Neural cell (in vitro differentiated cells): Measurements from ENCODE around the gene TENM3. TPM values are rescaled to one million over a fixed set of nuclear protein-coding genes. Genes with fewer than 3 reads are reported as not detected.

Experiments
- H2AFZ ChIP-seq: fragments of 200-600, 300-800 bp; sonication (generic), shearing (Covaris generic); 2 replicates; pipeline ENCODE4 v1.6.0; 2014; ENCODE audit warnings: low read depth, mild to moderate bottlenecking, antibody characterized with exemption, low read length, moderate library complexity
- H3F3A ChIP-seq: fragments of 200-600 bp; shearing (Covaris generic); 2 replicates; pipeline ENCODE4 v1.6.1; 2016; ENCODE audit warnings: mild to moderate bottlenecking, moderate library complexity, mixed read lengths, antibody characterized with exemption, low read length; ENCODE audit not compliant: insufficient read depth, poor library complexity, severe bottlenecking
- H3K27ac ChIP-seq: fragments of 200-600, 300-800 bp; sonication (generic), shearing (Covaris generic); 2 replicates; pipeline ENCODE4 v1.5.1; 2014; ENCODE audit warnings: mild to moderate bottlenecking, low read length, moderate library complexity
- H3K27me3 ChIP-seq: fragments of 300-800, 200-600 bp; sonication (generic), shearing (Covaris generic); 2 replicates; pipeline ENCODE4 v1.6.0; 2014; ENCODE audit warnings: mild to moderate bottlenecking, low read depth, low read length, moderate library complexity; ENCODE audit not compliant: insufficient read depth
- H3K36me3 ChIP-seq: fragments of 300-800, 200-600 bp; sonication (generic), shearing (Covaris generic); 2 replicates; pipeline ENCODE4 v1.5.1; 2014; ENCODE audit warnings: mild to moderate bottlenecking, antibody characterized with exemption, low read length, moderate library complexity; ENCODE audit not compliant: insufficient read depth
- H3K4me2 ChIP-seq: fragments of 300-800, 200-600 bp; sonication (generic), shearing (Covaris generic); 2 replicates; pipeline ENCODE4 v1.6.0; 2014; ENCODE audit warnings: mild to moderate bottlenecking, low read length
- H3K4me3 ChIP-seq: fragments of 300-800, 200-600 bp; sonication (generic), shearing (Covaris generic); 2 replicates; pipeline ENCODE4 v1.5.1; 2014; ENCODE audit warnings: mild to moderate bottlenecking, low read length, moderate library complexity
- H3K79me2 ChIP-seq: fragments of 200-600 bp; shearing (Covaris generic); replicated peaks from 2 replicates; pipeline ENCODE4 v1.6.0; 2014; ENCODE audit warnings: mild to moderate bottlenecking, low read length, moderate library complexity; ENCODE audit not compliant: insufficient read depth
- H3K9ac ChIP-seq: fragments of 300-800, 200-600 bp; sonication (generic), shearing (Covaris generic); 2 replicates; pipeline ENCODE4 v1.6.1; 2016; ENCODE audit warnings: mild to moderate bottlenecking, low read length, mixed read lengths
- H3K9me2 ChIP-seq: fragments of 200-600 bp; shearing (Covaris generic); 2 replicates; pipeline ENCODE4 v1.6.1; 2016; ENCODE audit warnings: mild to moderate bottlenecking, low read length, mixed read lengths; ENCODE audit not compliant: insufficient read depth
- H3K9me3 ChIP-seq: fragments of 200-600, 300-800 bp; sonication (generic), shearing (Covaris generic); 2 replicates; pipeline ENCODE4 v1.6.1; 2016; ENCODE audit warnings: mild to moderate bottlenecking, mixed run types, low read length, moderate library complexity, mixed read lengths
- H4K20me1 ChIP-seq: fragments of 200-600 bp; shearing (Covaris generic); 2 replicates; pipeline ENCODE4 v1.6.1; 2016; ENCODE audit warnings: mild to moderate bottlenecking, mixed run types; ENCODE audit not compliant: insufficient read depth
- EP300 ChIP-seq: fragments of 450-650 bp; conservative IDR thresholded peaks from 2 replicates; pipeline ENCODE4 v1.6.1; 2014; ENCODE audit warnings: antibody characterized with exemption, mild to moderate bottlenecking, moderate library complexity; ENCODE audit not compliant: poor library complexity, severe bottlenecking
- EZH2 ChIP-seq: fragments of 200-600, 300-800 bp; shearing (Covaris generic), sonication (generic); IDR thresholded peaks from 2 replicates; pipeline ENCODE4 v1.6.1; 2014; ENCODE audit warnings: antibody characterized with exemption, low read length, borderline replicate concordance, mild to moderate bottlenecking; ENCODE audit not compliant: insufficient read depth, poor library complexity, severe bottlenecking
- MXI1 ChIP-seq: fragments of 450-650 bp; conservative IDR thresholded peaks from 2 replicates; pipeline ENCODE4 v1.6.1; 2014; ENCODE audit warnings: antibody characterized with exemption, mild to moderate bottlenecking; ENCODE audit not compliant: poor library complexity, severe bottlenecking
- POLR2AphosphoS5 ChIP-seq: IDR thresholded peaks from 2 replicates; pipeline ENCODE4 v1.6.1; 2012
- RAD21 ChIP-seq: fragments of 450-650 bp; conservative IDR thresholded peaks from 2 replicates; pipeline ENCODE4 v1.6.1; 2014; ENCODE audit warnings: antibody characterized with exemption, mild to moderate bottlenecking, moderate library complexity
- SMC3 ChIP-seq: fragments of 450-650 bp; conservative IDR thresholded peaks from 2 replicates; pipeline ENCODE4 v1.6.1; 2014; ENCODE audit warnings: antibody characterized with exemption, mild to moderate bottlenecking, moderate library complexity; ENCODE audit not compliant: poor library complexity
- TAF1 ChIP-seq: IDR thresholded peaks from 2 replicates; pipeline ENCODE4 v1.6.1; 2012; ENCODE audit warnings: low read depth
- polyA plus RNA-seq: library from polyadenylated mRNA; depleted of rRNA; stranded (reverse); fragments of >200 nt; gene quantifications from 2 replicates; pipeline ENCODE4 v1.2.3, GENCODE V29; 2014
- TF ChIP-seq, protein P1 (sequence below): IDR thresholded peaks from 2 replicates; pipeline ENCODE4 v1.6.1; 2012; ENCODE audit warnings: borderline replicate concordance
- TF ChIP-seq, protein P2 (sequence below): fragments of 450-650 bp; IDR thresholded peaks from 2 replicates; pipeline ENCODE4 v1.5.1; 2014; ENCODE audit warnings: antibody characterized with exemption, mild to moderate bottlenecking, moderate library complexity; ENCODE audit not compliant: poor library complexity, severe bottlenecking

TENM3 gene
- polyA plus RNA-seq, 1 donor from 2014 or later, result 7.3 TPM

DNA sequence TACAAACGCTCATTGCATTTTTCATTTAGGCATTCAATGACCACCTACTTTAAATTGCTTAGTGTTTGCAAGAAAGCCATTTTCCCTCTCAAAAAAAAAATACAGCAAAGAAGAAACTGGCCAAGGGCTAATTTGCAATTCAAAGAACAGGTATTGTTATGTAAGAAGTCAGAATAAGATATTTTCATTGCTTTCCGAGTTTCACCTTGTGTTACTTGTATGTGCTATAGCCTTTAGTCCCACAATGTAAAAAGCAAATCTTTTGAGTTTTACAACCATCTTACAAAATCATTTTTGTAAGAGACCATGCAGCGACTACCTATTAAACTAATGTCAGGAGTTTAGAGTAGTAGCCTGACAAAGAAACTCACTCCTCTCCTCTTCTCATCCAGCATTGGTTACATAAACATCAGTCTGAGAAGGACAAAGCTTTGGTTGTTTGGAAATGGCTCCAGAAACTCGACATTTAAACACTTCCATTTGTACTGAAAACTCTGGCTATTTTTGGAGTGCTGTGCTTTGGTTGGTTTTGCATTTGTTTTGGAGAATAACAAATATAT, 15.3 kb downstream of the TENM3 start:
- H3K27ac ChIP-seq, result no peak overlapping the region
- no peaks in the 10 kb centered on the region for H3F3A ChIP-seq
- H3K9me3 ChIP-seq, result no peaks in the 10 kb centered on the region
- H3K27me3 ChIP-seq, result no peaks in the 10 kb centered on the region
- H3K36me3 ChIP-seq, result no peaks in the 10 kb centered on the region
- H4K20me1 ChIP-seq, result no peaks in the 10 kb centered on the region
- H3K4me2 ChIP-seq, result no peak overlapping the region
- no peak overlapping the region for H3K9ac ChIP-seq
- no peak overlapping the region for H2AFZ ChIP-seq
- no peak overlapping the region for H3K4me3 ChIP-seq
- TF ChIP-seq EP300 (no peak), EZH2 (no peak), SMC3 (no peak), TAF1 (no peak)
- TF ChIP-seq, protein P1, sequence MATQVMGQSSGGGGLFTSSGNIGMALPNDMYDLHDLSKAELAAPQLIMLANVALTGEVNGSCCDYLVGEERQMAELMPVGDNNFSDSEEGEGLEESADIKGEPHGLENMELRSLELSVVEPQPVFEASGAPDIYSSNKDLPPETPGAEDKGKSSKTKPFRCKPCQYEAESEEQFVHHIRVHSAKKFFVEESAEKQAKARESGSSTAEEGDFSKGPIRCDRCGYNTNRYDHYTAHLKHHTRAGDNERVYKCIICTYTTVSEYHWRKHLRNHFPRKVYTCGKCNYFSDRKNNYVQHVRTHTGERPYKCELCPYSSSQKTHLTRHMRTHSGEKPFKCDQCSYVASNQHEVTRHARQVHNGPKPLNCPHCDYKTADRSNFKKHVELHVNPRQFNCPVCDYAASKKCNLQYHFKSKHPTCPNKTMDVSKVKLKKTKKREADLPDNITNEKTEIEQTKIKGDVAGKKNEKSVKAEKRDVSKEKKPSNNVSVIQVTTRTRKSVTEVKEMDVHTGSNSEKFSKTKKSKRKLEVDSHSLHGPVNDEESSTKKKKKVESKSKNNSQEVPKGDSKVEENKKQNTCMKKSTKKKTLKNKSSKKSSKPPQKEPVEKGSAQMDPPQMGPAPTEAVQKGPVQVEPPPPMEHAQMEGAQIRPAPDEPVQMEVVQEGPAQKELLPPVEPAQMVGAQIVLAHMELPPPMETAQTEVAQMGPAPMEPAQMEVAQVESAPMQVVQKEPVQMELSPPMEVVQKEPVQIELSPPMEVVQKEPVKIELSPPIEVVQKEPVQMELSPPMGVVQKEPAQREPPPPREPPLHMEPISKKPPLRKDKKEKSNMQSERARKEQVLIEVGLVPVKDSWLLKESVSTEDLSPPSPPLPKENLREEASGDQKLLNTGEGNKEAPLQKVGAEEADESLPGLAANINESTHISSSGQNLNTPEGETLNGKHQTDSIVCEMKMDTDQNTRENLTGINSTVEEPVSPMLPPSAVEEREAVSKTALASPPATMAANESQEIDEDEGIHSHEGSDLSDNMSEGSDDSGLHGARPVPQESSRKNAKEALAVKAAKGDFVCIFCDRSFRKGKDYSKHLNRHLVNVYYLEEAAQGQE, result no peak
- no peaks in the 10 kb centered on the region for H3K9me2 ChIP-seq
- H3K79me2 ChIP-seq, result no peaks in the 10 kb centered on the region

DNA sequence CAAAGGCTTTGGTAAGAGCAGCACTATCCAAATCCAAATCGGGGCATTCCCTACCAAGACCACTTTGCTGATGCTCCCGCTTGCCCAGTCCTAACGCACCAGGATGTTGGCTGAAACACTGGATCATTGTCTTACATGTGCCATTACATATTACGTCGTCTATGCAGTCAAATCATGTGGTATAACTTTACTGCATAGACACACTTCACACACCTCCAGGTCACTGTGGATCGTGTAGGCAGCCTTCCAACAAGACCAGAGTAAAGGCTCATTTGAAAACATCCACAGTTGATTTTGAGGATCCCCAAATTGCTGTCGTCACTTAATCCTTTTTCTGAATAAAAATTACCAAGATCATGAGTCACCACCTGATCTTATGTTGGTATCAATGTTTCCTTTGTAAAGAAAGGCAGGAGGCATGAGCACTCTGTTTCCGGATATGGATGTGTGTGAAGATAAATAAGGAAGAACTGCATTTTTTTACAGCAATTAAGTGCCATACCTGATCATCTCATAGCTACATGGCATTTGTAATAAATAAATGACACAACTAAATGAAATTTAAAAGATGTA, 18.5 kb downstream of the TENM3 start:
- Histone ChIP-seq H3F3A (no peaks in the 10 kb centered on the region), H3K4me2 (no peak overlapping the region), H3K9ac (no peak overlapping the region), H2AFZ (no peak overlapping the region), H3K4me3 (no peak overlapping the region), H3K27me3 (no peaks in the 10 kb centered on the region), H3K36me3 (no peaks in the 10 kb centered on the region), H3K9me2 (no peaks in the 10 kb centered on the region), H4K20me1 (no peaks in the 10 kb centered on the region), H3K27ac (no peak overlapping the region), H3K9me3 (no peaks in the 10 kb centered on the region), H3K79me2 (no peaks in the 10 kb centered on the region)
- no peak for TF ChIP-seq SMC3
- no peak for TF ChIP-seq EP300
- no peak for TF ChIP-seq RAD21
- TF ChIP-seq, protein P2, sequence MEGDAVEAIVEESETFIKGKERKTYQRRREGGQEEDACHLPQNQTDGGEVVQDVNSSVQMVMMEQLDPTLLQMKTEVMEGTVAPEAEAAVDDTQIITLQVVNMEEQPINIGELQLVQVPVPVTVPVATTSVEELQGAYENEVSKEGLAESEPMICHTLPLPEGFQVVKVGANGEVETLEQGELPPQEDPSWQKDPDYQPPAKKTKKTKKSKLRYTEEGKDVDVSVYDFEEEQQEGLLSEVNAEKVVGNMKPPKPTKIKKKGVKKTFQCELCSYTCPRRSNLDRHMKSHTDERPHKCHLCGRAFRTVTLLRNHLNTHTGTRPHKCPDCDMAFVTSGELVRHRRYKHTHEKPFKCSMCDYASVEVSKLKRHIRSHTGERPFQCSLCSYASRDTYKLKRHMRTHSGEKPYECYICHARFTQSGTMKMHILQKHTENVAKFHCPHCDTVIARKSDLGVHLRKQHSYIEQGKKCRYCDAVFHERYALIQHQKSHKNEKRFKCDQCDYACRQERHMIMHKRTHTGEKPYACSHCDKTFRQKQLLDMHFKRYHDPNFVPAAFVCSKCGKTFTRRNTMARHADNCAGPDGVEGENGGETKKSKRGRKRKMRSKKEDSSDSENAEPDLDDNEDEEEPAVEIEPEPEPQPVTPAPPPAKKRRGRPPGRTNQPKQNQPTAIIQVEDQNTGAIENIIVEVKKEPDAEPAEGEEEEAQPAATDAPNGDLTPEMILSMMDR, result no peak
- TF ChIP-seq POLR2AphosphoS5, result no peak
- no peak for TF ChIP-seq EZH2
- no peak for TF ChIP-seq MXI1
